ENCODE data around the gene HSF5.

DNA sequence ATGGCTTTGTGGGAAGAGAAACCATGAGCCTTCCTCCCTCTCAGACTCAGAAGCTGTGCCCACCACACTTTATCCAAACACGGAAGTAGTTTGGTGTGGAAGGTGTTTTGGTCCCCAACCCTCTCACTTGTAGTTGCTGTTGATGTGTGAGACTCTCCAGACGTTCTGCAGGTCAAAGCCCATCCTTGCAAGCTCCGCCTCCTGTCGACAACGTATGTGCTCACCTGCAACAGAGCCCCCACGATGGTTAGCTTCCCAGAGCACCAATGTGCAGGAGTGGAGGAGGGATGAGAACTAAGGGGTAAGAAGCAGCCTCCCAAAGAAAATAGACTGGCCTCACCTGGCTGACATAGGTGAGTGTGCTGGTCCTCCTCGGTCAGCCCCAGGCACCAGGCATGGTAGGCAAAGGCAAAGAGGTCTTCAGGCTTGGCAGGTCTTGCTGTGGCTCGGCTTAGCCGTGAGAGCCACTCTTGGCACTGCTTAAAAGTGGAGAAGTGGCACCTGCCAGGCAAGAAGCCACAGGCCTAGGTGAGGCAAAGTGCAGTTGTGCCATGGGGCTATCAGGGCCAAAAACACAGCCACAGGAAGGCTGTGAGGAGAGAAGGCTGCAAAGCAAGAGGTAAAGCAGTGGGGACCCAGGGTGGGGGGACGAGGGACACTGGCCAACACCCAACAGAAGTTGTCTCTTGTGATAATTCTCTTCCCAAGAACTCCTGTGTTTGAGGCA is 20.3 kb upstream of the HSF5 start:
- TF ChIP-seq POLR2AphosphoS5 (IDR thresholded peaks at IDR 0.05), result no peak
- TF ChIP-seq, protein P1, sequence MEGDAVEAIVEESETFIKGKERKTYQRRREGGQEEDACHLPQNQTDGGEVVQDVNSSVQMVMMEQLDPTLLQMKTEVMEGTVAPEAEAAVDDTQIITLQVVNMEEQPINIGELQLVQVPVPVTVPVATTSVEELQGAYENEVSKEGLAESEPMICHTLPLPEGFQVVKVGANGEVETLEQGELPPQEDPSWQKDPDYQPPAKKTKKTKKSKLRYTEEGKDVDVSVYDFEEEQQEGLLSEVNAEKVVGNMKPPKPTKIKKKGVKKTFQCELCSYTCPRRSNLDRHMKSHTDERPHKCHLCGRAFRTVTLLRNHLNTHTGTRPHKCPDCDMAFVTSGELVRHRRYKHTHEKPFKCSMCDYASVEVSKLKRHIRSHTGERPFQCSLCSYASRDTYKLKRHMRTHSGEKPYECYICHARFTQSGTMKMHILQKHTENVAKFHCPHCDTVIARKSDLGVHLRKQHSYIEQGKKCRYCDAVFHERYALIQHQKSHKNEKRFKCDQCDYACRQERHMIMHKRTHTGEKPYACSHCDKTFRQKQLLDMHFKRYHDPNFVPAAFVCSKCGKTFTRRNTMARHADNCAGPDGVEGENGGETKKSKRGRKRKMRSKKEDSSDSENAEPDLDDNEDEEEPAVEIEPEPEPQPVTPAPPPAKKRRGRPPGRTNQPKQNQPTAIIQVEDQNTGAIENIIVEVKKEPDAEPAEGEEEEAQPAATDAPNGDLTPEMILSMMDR (IDR thresholded peaks at IDR 0.05), result no peak
- no peak for TF ChIP-seq EP300 (IDR thresholded peaks at IDR 0.05)
- TF ChIP-seq POLR2A (IDR thresholded peaks at IDR 0.05; ENCODE audit: low read depth), result no peak

Data from esophagus muscularis mucosa (tissue), 4 donors.